GM12874 (cell line): ENCODE measurements around the gene EEA1.

Experiments
- TF ChIP-seq, protein P1 (sequence below): IDR thresholded peaks from 2 replicates; pipeline ENCODE4 v1.5.1; 2011; ENCODE audit warnings: low read depth, mild to moderate bottlenecking, control low read depth, low read length, moderate library complexity; ENCODE audit not compliant: insufficient read depth

Gene EEA1

GRCh38 chr12:92861381-92861780 is 67.7 kb downstream of the EEA1 start:
- TF ChIP-seq, protein P1, sequence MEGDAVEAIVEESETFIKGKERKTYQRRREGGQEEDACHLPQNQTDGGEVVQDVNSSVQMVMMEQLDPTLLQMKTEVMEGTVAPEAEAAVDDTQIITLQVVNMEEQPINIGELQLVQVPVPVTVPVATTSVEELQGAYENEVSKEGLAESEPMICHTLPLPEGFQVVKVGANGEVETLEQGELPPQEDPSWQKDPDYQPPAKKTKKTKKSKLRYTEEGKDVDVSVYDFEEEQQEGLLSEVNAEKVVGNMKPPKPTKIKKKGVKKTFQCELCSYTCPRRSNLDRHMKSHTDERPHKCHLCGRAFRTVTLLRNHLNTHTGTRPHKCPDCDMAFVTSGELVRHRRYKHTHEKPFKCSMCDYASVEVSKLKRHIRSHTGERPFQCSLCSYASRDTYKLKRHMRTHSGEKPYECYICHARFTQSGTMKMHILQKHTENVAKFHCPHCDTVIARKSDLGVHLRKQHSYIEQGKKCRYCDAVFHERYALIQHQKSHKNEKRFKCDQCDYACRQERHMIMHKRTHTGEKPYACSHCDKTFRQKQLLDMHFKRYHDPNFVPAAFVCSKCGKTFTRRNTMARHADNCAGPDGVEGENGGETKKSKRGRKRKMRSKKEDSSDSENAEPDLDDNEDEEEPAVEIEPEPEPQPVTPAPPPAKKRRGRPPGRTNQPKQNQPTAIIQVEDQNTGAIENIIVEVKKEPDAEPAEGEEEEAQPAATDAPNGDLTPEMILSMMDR: no peak

- TF ChIP-seq, protein P1: no peak
Observed at GRCh38 chr12:92860521-92860920, 68.6 kb downstream of the EEA1 start.

DNA sequence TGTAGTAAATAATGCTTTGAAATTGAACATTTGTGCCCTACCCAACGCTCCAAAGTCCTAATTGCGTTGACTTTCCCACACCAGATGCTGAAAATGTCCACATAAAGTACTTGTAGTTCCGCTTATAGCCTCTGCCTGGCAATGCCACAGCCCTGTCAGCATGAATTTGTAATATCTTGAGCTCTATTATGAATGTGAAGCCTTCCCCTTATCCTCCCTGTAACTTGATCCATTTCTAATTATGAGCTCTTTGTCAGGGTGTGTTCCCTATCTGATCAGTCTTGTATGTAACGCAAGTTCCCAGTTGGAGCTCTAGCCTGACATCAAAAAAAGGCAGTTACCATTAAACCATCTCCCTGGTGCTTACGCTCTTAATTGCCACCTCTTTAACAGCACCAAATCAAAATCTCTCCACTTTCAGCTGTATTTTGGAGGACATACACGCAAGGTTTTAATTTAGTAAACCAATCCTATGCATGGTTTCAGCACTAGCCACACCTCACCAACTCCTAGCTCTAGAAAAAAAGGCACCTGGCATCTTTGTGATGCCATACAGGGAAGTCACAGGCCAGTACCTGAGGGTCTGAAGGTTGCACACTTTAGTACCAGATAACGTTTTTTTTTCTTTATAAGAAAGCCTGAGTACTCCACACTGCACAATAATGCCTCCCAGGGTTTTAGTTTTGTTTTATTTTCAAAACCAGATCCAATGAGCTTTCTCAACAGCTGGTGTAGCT is 69.3 kb downstream of the EEA1 start:
- TF ChIP-seq, protein P1: no peak

DNA sequence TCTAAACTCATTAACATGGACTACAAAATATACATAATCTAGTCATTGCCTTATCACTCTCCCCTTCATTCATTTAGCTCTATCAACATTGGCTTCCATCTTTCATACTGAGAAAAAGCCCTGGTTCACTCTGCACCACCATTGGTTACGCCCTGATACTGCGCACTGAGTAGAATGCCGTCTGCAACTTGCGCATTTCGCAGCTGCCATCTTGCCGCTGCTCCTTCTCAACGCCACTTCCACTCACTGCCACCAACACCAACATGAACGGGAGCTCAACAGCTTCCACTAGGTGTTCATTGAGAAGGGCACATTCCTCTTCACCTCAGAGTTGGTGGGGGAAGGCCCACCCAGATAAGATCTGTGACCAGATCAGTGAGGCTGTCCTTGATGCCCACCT is 71.3 kb downstream of the EEA1 start:
- TF ChIP-seq, protein P1: no peak

DNA sequence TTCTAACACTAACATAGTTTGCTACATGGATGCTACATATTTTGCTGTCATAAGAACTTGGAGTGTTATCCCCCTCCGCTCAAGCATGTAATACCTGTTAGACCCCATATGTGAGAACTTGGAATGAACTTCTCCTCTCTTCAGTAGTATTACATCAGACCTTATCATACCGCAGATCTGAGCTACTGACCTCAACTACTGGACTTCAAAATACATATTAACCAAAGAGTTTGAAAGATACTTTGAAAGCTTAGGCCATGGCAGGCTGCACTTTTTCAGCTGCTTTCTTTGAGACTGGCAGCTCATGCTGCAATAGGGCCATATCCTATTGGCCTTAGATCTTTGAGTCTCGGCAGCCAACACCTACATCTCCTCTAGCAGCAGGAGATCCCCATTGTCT is 74.8 kb downstream of the EEA1 start:
- TF ChIP-seq, protein P1: no peak

GRCh38 chr12:92848740-92849139 is 80.4 kb downstream of the EEA1 start:
- TF ChIP-seq, protein P1: no peak

DNA sequence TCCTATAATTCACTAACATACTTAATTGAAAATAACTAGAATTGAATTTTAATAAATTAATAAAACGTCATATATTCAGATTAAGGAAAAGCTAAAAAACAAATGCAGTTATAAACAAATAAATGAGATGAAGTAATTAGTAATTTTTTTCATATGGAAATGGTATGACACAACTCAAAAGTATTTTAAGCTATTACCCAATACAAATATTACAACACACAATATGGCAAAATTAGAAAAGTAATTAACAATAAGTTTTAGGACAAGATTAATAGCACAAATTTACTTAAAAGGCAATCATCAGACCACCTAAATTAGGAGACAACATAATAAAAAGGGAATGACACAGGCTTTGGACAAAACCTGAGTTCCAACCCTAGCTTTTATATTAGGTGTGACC is 81.7 kb downstream of the EEA1 start:
- TF ChIP-seq, protein P1: no peak
